ENCODE results near the gene SLC2A6.

- TF ChIP-seq MAX (IDR thresholded peaks at IDR 0.05; ENCODE audit: low read depth, low read length): no peak
- TF ChIP-seq CTCF (IDR thresholded peaks at IDR 0.05; ENCODE audit: low read depth, low read length): no peak
- no peak for TF ChIP-seq POLR2A (IDR thresholded peaks at IDR 0.05; ENCODE audit: extremely low read depth, insufficient read length)
These were observed 28.5 kb upstream of the SLC2A6 start for GRCh38 chr9:133507246-133507965.
